Thoracic aorta (tissue), 2 donors: ENCODE results near the gene VASN. TPM values are rescaled to one million over a fixed set of nuclear protein-coding genes. Genes with fewer than 3 reads are reported as not detected.
A peak's percentile ranks its signal among the peaks of the same experiment; 100 is the strongest.
"Not testable (repeated sequence)": the region's sequence is repeated elsewhere in the genome, so short reads cannot be mapped to it uniquely, and the experiment has no call there.

Source experiments
- ATAC-seq: fragments of 150-250 bp; one replicate; pipeline ENCODE4 v1.8.0; 2017; ENCODE audit warnings: low read depth; ENCODE audit not compliant: insufficient number of reproducible peaks, low FRiP score
- DNase-seq: peaks from one replicate; pipeline ENCODE4 v3.0.0-alpha.2; 2020; ENCODE audit warnings: low spot score
- H3K27ac ChIP-seq, 2 donors: fragments of 200-600 bp; sonication (generic); 1 replicate in 1 of 2; 2 replicates in 1 of 2; pipeline ENCODE4 v1.5.1; 2016; ENCODE audit warnings: mild to moderate bottlenecking in 2 of 2, moderate library complexity in 2 of 2
- H3K27me3 ChIP-seq: fragments of 200-600 bp; sonication (generic); replicated peaks from 2 replicates; pipeline ENCODE4 v1.6.0; 2016; ENCODE audit warnings: mild to moderate bottlenecking; ENCODE audit not compliant: insufficient read depth
- H3K36me3 ChIP-seq: fragments of 200-600 bp; sonication (generic); one replicate; pipeline ENCODE4 v1.5.1; 2016
- H3K4me1 ChIP-seq, 2 donors: fragments of 200-600 bp; sonication (generic); 1 replicate in 1 of 2; 2 replicates in 1 of 2; pipeline versions ENCODE4 v1.5.1 to v1.6.0; 2016; ENCODE audit warnings: low read depth in 2 of 2, mild to moderate bottlenecking in 1 of 2; ENCODE audit not compliant: control insufficient read depth in 1 of 2
- H3K4me3 ChIP-seq: fragments of 200-600 bp; sonication (generic); 2 replicates; pipeline ENCODE4 v1.5.1; 2016; ENCODE audit warnings: mild to moderate bottlenecking
- H3K9me3 ChIP-seq: fragments of 200-600 bp; sonication (generic); 2 replicates; pipeline ENCODE4 v1.5.1; 2016
- total RNA-seq, 2 donors: library from RNA; depleted of rRNA; stranded (reverse); fragments of >200 nt; gene quantifications; one replicate each; pipeline versions ENCODE4 v1.1.0 to v1.2.3, GENCODE V29; 2016
- TF ChIP-seq, protein P1 (sequence below): fragments of 200-600 bp; sonication (generic); IDR thresholded peaks from one replicate; pipeline ENCODE4 v1.5.1; 2019; ENCODE audit warnings: antibody characterized with exemption

VASN gene
- total RNA-seq, 2 donors from 2014 or later: 197 to 217 TPM

DNA sequence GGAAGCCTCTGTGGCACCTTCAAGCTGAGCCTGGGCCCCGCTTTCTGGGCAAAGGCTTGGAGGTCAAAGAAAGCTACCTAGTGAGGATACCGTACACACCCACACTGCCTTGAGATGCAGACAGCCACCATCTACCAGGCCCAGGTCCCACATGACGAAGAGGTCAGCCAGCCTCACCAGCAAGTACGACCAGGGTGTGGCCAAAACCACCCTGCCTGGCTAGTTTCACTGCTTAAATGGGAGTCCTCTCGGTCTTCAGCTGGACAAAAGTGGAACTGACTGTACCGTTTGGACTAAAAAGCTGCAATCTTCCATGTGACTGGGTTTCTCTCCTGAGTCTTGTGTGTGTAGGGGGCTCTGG, 21.6 kb downstream of the VASN start:
- H3K4me1 ChIP-seq: peaks cover 29 to 45% of the 10 kb centered on the region in 2 donors
- no peak overlapping the region for H3K4me3 ChIP-seq
- no peak for DNase-seq
- no peaks in the 10 kb centered on the region for H3K9me3 ChIP-seq
- no peak for ATAC-seq
- H3K27ac ChIP-seq: peak overlapping the region; percentile 94 to 99
- TF ChIP-seq, protein P1, sequence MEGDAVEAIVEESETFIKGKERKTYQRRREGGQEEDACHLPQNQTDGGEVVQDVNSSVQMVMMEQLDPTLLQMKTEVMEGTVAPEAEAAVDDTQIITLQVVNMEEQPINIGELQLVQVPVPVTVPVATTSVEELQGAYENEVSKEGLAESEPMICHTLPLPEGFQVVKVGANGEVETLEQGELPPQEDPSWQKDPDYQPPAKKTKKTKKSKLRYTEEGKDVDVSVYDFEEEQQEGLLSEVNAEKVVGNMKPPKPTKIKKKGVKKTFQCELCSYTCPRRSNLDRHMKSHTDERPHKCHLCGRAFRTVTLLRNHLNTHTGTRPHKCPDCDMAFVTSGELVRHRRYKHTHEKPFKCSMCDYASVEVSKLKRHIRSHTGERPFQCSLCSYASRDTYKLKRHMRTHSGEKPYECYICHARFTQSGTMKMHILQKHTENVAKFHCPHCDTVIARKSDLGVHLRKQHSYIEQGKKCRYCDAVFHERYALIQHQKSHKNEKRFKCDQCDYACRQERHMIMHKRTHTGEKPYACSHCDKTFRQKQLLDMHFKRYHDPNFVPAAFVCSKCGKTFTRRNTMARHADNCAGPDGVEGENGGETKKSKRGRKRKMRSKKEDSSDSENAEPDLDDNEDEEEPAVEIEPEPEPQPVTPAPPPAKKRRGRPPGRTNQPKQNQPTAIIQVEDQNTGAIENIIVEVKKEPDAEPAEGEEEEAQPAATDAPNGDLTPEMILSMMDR: peak; percentile 23
- no peaks in the 10 kb centered on the region for H3K27me3 ChIP-seq
- no peaks in the 10 kb centered on the region for H3K36me3 ChIP-seq

DNA sequence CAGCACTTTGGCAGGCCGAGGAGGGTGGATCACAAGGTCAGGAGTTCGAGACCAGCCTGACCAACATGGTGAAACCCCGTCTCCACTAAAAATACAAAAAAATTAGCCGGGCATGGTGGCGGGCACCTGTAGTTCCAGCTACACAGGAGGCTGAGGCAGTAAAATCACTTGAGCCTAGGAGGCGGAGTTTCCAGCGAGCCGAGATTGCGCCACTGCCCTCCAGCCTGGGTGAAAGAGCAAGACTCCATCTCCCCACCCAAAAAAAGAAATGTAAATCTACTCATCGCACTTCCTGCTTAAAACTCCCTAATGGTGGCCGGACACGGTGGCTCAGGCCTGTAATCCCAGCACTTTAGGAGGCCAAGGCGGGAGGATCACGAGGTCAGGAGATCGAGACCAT, 22.2 kb downstream of the VASN start:
- H3K4me3 ChIP-seq, DNase-seq, H3K9me3 ChIP-seq, ATAC-seq, H3K36me3 ChIP-seq, H3K27me3 ChIP-seq: not testable (repeated sequence)
- Histone ChIP-seq H3K27ac (peak overlapping the region; percentile 94 to 99), H3K4me1 (peaks cover 23 to 44% of the 10 kb centered on the region in 2 donors)

DNA sequence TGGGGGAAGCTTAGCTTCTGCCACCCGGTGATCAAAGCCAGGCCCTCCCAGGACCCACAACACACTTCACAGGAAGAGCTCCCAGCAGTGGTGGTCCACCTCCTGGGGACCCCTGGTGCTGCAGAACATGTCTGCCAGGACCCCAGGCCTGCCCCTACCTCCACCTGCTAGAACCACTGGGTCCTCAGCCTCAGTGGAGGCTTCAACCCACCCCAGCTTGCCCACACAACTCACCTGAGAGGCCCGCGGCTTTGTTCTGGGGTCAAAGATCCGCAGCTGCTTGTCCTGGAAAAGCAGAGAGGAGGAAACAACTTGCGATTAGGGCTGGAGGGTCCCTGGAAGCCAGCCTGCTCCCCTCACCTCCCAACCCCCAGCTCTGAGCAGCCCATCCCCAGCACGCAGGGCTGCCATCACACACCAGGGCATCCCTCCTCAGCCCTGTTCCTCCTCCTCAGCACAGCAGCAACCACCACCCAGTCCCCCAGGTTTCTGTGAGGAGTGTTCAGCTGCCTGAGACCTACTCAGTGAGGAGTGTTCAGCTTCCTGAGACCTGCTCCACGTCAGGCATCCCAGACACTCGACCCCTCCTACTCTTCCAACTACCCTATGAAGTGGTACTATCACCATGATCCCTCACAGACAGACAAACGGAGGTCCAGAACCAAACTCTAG, 23.5 kb downstream of the VASN start:
- Histone ChIP-seq H3K36me3 (no peaks in the 10 kb centered on the region), H3K4me1 (peaks cover 15 to 34% of the 10 kb centered on the region in 2 donors), H3K27ac (no peak overlapping the region), H3K4me3 (no peak overlapping the region), H3K27me3 (no peaks in the 10 kb centered on the region), H3K9me3 (no peaks in the 10 kb centered on the region)
- DNase-seq (no peak), ATAC-seq (no peak)
- TF ChIP-seq, protein P1: no peak

DNA sequence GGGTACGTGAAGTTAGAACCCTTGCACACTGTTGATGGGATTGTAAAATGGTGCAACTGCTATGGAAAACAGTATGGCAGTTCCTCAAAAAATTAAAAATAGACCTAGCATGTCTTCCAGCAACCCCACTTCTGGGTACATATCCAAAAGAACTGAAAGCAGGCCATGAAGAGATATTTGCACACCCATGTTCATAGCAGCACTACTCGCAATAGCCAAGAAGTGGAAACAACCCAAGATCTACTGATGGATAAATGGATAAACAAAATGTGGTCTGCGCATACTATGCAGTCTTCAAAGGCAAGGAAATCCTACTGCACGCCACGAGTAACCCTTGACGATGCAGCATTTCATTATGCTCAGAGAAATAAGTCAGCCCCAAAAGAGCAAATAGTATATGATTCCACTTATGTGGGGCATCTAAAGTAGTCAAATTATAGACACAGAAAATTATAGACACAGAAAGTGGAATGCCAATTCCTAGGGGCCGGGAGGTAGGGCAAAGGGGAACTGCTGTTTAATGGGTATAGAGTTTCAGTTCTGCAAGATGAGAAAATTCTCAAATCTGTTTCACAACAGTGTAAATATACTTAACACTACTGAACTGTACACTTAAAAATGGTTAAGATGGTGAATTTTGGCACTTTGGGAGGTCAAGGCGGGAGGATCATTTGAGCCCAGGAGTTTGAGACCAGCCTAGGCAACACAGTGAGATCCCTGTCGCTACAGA, 27.5 kb downstream of the VASN start:
- DNase-seq: no peak
- no peak for ATAC-seq
- H3K36me3 ChIP-seq: peaks cover 3% of the 10 kb centered on the region
- no peaks in the 10 kb centered on the region for H3K27me3 ChIP-seq
- TF ChIP-seq, protein P1: no peak
- H3K27ac ChIP-seq: no peak overlapping the region
- peaks cover 0 to 9% of the 10 kb centered on the region in 2 donors for H3K4me1 ChIP-seq
- no peak overlapping the region for H3K4me3 ChIP-seq
- no peaks in the 10 kb centered on the region for H3K9me3 ChIP-seq

DNA sequence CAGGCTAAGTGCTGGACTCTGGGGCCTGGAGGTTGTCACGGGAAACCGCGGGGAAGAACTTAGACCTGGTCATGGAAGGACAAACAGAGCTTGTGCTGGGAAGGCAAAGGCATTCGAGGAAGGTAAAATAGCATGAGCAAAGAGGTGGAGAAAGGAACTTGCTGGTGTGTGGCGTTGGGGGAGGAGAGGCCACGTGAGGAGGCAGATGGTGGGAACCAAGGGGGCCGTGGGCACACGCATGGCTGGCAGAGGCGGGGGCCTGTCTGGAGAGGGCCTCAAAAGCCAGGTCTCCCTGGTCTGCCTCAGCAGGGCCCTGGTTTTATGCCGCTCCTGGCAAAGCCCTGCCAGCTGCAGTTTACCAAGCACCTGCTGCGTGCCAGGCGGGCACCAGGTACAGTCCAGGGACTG, 29.4 kb downstream of the VASN start:
- peaks cover 9% of the 10 kb centered on the region for H3K36me3 ChIP-seq
- no peak for ATAC-seq

More for the DNA sequence above, 29.4 kb downstream of the VASN start:
- Histone ChIP-seq H3K4me1 (peaks cover 0 to 9% of the 10 kb centered on the region in 2 donors), H3K9me3 (no peaks in the 10 kb centered on the region), H3K4me3 (no peak overlapping the region), H3K27me3 (no peaks in the 10 kb centered on the region), H3K27ac (no peak overlapping the region)
- TF ChIP-seq, protein P1: no peak
- DNase-seq: no peak
